NCI-H524 (cell line): Measurements from ENCODE around the gene PRR33.

ENCODE experiments used
- DNase-seq, 2 experiments: peaks; one replicate each; lab custom pipeline; 2025; lab: John Stamatoyannopoulos, UW

The PRR33 gene

GRCh38 chr11:1927848-1928469, 36.3 kb upstream of the PRR33 start:
- DNase-seq: no peak

GRCh38 chr11:1927026-1927847, 35.5 kb upstream of the PRR33 start:
- DNase-seq: no peak

GRCh38 chr11:1926156-1927025, 34.7 kb upstream of the PRR33 start:
- DNase-seq: no peak

GRCh38 chr11:1925373-1926155, 33.9 kb upstream of the PRR33 start:
- DNase-seq: no peak

- DNase-seq: no peak
These were observed 33.1 kb upstream of the PRR33 start for GRCh38 chr11:1924646-1925372.

- no peak for DNase-seq
These were observed 32.5 kb upstream of the PRR33 start for GRCh38 chr11:1924181-1924580.

- no peak for DNase-seq
These were observed 31.7 kb upstream of the PRR33 start for GRCh38 chr11:1923201-1923956.

GRCh38 chr11:1922481-1923081, 30.9 kb upstream of the PRR33 start:
- no peak for DNase-seq

GRCh38 chr11:1921574-1922141, 30.0 kb upstream of the PRR33 start:
- DNase-seq: no peak

- no peak for DNase-seq
These were observed 29.3 kb upstream of the PRR33 start for GRCh38 chr11:1920909-1921573.

- DNase-seq: no peak
These were observed 28.6 kb upstream of the PRR33 start for GRCh38 chr11:1920128-1920908.

GRCh38 chr11:1919391-1920127, 27.9 kb upstream of the PRR33 start, which contains the start of gene TNNT3:
TNNT3 (plus strand) TSS chr11:1919703; CDS start chr11:1922875, 3,172 bp downstream.
- no peak for DNase-seq

GRCh38 chr11:1918436-1919315, 27.0 kb upstream of the PRR33 start:
- no peak for DNase-seq

- DNase-seq: no peak
These were observed 26.1 kb upstream of the PRR33 start for GRCh38 chr11:1917523-1918435.

GRCh38 chr11:1916986-1917522, 25.4 kb upstream of the PRR33 start:
- DNase-seq: no peak
